ENCODE data around the gene GPSM1.
"Not testable (repeated sequence)": the region's sequence is repeated elsewhere in the genome, so short reads cannot be mapped to it uniquely, and the experiment has no call there.

Gene GPSM1

DNA sequence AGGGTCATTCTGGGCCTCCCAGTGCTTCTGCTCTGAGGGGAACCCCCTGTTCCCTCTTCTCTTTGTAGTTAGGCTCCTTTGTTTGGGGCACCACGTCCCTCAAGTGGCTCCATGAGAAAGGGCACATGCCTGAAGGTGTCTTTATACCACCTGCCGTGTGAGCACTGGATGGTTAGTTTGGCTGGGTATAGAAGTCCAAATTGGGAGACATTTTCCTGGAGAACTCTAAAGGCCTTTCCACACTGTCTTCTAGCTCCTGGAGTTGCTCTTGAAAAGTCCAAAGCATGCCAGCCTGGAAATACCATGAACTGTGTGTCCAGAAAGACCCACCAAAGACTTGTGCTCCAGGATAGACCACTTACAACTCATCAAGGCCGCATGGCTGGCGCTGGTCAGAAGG, 12.4 kb upstream of the GPSM1 start:
- TF ChIP-seq, protein P1, sequence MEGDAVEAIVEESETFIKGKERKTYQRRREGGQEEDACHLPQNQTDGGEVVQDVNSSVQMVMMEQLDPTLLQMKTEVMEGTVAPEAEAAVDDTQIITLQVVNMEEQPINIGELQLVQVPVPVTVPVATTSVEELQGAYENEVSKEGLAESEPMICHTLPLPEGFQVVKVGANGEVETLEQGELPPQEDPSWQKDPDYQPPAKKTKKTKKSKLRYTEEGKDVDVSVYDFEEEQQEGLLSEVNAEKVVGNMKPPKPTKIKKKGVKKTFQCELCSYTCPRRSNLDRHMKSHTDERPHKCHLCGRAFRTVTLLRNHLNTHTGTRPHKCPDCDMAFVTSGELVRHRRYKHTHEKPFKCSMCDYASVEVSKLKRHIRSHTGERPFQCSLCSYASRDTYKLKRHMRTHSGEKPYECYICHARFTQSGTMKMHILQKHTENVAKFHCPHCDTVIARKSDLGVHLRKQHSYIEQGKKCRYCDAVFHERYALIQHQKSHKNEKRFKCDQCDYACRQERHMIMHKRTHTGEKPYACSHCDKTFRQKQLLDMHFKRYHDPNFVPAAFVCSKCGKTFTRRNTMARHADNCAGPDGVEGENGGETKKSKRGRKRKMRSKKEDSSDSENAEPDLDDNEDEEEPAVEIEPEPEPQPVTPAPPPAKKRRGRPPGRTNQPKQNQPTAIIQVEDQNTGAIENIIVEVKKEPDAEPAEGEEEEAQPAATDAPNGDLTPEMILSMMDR (IDR thresholded peaks at IDR 0.05; ENCODE audit: low read depth, low read length), result no peak
- DNase-seq (ENCODE audit: extremely low read depth, low read depth), result no peak

DNA sequence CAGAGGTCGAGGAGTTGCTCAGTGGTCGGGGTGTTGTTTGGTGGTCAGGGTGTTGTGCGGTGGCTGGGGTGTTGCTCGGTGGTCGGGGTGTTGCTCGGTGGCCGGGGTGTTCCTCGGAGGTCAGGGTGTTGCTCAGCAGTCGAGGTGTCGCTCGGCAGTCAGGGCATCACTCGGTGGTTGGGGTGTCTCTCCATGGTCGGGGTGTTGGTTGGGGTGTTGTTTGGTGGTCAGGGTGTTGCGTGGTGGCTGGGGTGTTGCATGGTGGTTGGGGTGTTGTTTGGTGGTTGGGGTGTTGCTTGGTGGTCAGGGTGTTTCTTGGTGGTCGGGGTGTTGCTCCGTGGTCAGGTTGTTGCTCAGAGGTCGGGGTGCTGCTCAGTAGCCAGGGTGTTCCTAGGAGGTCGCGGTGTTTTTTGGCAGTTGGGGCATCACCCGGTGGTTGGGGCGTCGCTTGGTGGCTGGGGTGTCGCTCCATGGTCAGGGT, 11.0 kb upstream of the GPSM1 start:
- TF ChIP-seq, protein P1 (IDR thresholded peaks at IDR 0.05; ENCODE audit: low read depth, low read length), result no peak
- DNase-seq (ENCODE audit: extremely low read depth, low read depth), result no peak

DNA sequence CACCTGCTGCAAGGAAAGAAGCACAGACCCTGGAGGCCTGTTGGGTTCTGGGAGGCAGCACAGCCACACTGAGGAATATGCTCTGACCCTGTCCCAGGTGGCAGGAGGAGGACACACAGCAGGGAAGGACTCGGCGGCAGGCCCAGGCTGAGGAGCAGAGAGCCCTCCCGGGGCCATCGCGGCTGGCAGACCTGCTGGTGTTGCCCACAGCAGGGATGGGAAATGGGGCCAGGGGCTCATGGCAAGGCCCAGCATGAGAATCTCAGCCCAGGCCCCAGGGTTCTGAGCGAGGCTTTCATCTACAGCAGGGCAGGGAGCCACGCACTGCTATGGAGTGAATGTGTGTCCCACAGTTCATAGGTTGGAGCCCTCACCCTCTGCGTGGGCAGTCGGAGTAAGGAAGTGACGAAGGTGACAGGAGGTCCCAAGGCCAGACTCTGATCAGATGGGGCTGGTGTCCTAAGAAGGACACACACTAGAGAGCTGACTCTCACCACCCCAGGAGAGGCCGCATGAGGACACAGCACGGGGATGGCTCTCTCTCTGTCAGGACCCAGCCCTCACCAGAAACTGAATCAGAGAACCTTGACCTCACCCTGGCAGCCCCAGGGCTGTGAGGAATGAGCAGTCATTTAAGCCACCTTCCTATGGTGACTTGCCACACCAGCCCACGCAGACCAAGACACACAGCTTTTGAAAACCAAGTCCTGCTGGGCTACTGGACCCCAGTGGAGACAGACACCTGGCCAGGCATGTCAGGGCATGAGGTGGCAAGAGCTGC, 10.3 kb upstream of the GPSM1 start:
- DNase-seq (ENCODE audit: extremely low read depth, low read depth), result no peak
- TF ChIP-seq, protein P1 (IDR thresholded peaks at IDR 0.05; ENCODE audit: low read depth, low read length), result no peak

DNA sequence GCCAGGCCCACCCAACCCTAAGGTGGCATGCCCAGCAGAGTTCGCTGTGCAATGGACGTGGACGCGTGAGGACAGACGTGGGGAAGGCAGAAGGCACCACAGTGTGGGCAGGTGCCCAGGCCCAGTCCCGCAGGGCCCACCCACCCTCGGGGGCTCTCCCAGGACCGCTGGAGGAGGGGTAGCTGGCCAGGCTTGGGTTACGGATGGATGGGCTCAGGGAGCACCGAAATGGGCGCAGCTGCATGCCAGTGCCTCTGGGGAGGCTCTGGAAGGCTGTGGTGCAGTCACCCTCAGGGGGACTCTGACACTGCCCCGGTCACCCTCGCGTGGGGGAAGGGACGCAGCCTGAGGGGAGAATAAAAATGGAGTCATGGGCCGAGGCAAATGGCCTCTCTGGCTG, 9.6 kb upstream of the GPSM1 start:
- no peak for DNase-seq (ENCODE audit: extremely low read depth, low read depth)
- TF ChIP-seq, protein P1 (IDR thresholded peaks at IDR 0.05; ENCODE audit: low read depth, low read length), result no peak

DNA sequence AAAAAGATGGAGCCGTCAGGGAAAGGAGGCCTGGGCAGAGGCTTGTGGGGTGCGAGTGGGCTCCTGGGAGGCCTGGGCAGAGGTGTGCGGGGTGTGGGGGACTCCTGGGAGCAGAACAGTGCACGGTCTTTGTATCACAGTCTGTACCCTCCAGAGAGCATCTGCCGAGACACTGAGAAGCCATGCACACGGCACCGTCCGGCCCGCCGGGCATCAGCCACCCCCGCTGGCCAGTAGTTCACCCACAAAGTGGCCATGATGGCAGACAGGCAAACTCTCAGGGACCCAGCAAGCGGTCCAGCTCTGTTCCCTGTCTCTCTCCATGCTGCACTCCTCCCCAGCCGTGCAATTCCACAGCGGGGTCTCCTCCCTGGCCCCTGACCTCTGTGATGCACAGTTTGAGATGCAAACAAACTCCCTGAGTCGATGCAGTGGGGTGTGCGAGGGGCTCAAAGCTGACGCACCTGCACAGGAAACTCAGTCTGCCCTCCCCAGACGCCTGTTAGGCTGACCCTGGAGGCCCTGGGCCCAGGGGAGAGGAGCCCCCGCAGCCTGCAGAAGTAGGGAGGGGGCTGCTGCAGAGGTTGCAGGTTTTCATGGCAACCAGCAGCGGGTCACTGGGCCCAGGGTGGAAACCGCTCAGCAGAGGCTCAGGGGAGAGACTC, 9.1 kb upstream of the GPSM1 start:
- TF ChIP-seq, protein P1 (IDR thresholded peaks at IDR 0.05; ENCODE audit: low read depth, low read length), result no peak

DNA sequence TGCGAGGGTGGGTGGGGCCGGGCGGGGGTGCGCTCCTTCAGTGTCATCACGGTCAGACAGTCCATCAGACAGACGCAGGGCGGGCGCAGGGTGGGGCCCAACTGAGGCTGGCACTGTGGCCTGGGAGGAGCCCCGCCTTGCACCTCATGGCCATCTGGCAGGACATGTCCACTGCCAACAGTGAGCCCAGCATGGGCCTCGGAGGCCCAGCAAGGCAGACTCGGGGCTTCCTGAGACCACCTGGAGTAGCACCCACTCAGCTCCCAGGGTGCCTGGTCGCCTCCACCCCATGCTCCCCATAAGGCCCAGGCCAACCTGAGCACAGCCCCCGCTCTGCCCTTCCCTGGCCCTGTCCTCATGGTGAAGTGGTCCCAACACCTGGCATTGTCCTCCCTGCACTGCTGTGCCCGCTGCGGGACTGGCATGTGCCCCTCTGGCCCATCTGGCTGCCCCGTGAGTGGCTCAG, 8.5 kb upstream of the GPSM1 start:
- TF ChIP-seq, protein P1 (IDR thresholded peaks at IDR 0.05; ENCODE audit: low read depth, low read length), result no peak
- no peak for DNase-seq (ENCODE audit: extremely low read depth, low read depth)

More for the DNA sequence above, 9.1 kb upstream of the GPSM1 start:
- DNase-seq (ENCODE audit: extremely low read depth, low read depth), result no peak

DNA sequence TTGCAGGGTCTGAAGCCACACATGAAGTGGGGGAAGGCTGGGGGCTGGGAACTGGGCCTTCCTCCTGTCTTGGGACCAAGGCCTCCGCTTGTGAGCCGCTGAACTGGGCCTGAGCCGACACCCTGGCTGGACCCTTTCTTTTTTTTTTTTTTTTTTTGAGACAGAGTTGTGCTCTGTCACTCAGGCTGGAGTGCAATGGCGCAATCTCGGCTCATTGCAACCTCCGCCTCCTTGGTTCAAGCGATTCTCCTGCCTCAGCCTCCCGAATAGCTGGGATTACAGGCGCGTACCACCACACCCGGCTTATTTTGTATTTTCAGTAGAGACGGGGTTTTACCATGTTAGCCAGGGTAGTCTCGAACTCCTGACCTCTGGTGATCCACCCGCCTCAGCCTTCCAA, 8.1 kb upstream of the GPSM1 start:
- DNase-seq (ENCODE audit: extremely low read depth, low read depth), result not testable (repeated sequence)

DNA sequence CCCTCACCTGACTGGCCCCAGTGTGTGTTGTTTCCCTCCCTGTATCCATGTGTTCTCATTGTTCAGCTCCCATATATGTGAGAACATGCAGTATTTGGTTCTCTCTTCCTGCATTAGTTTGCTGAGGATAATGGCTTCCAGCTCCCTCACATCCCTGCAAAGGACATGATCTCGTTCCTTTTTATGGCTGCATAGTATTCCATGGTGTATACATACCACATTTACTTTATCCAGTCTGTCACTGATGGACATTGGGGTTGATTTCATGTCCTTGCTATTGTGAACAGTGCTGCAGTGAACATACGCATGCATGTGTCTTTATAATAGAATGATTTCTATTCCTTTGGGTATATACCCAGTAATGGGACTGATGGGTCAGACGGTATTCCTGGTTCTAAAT, 7.4 kb upstream of the GPSM1 start:
- not testable (repeated sequence) for DNase-seq (ENCODE audit: extremely low read depth, low read depth)

DNA sequence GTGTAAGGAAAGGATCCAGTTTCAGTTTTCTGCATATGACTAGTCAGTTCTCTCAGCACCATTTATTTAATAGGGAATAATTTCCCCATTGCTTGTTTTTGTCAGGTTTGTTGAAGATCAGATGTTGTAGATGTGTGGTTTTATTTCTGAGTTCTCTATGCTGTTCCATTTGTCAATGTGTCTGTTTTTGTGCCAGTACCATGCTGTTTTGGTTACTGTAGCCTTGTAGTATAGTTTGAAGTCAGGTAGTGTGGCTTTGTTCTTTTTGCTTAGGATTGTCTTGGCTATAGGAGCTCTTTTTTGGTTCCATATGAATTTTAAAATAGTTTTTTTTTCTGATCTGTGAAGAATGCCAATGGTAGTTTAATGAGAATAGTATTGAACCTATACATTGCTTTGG, 6.4 kb upstream of the GPSM1 start:
- DNase-seq (ENCODE audit: extremely low read depth, low read depth), result not testable (repeated sequence)
